ENCODE data around the gene JAK3. TPM values are rescaled to one million over a fixed set of nuclear protein-coding genes. Genes with fewer than 3 reads are reported as not detected.
A peak's percentile ranks its signal among the peaks of the same experiment; 100 is the strongest.
"Not testable (repeated sequence)": the region's sequence is repeated elsewhere in the genome, so short reads cannot be mapped to it uniquely, and the experiment has no call there.

Gene JAK3
- polyA plus RNA-seq, 3 donors, result 13.8 to 44.6 (median 34.0) TPM

- intact Hi-C loops (cut with micrococcal nuclease), result no loop called here
- Histone ChIP-seq H3K4me3 (replicated peaks in 1 of 3; ENCODE audit: low read depth in 2 of 3, low read length in 3 of 3) (no peak overlapping the region), H3K27me3 (ENCODE audit: control insufficient read depth in 2 of 2, insufficient read depth in 2 of 2, low read length in 2 of 2) (no peaks in the 10 kb centered on the region), H2AFZ (ENCODE audit: insufficient read depth, low read depth, low read length, poor library complexity, severe bottlenecking) (no peak overlapping the region), H3K4me2 (replicated peaks; ENCODE audit: extremely low read depth, low read length, poor library complexity, severe bottlenecking) (no peak overlapping the region), H3K9me3 (replicated peaks in 1 of 2; ENCODE audit: control insufficient read depth in 1 of 2, insufficient read depth in 1 of 2, low read length in 2 of 2) (no peaks in the 10 kb centered on the region), H3K4me1 (ENCODE audit: control insufficient read depth in 1 of 2, insufficient read depth in 2 of 2, low read length in 2 of 2) (peaks cover 4 to 6% of the 10 kb centered on the region in 2 donors), H3K9ac (ENCODE audit: insufficient read depth, low read length, poor library complexity, severe bottlenecking) (no peak overlapping the region), H3K79me2 (ENCODE audit: insufficient read depth, low read length) (no peaks in the 10 kb centered on the region), H3K27ac (ENCODE audit: low read depth in 1 of 2, low read length in 2 of 2) (no peak overlapping the region), H3K36me3 (replicated peaks in 1 of 2; ENCODE audit: control insufficient read depth in 1 of 2, insufficient read depth in 2 of 2, low read length in 2 of 2) (peaks cover 61 to 83% of the 10 kb centered on the region in 2 donors), H4K20me1 (ENCODE audit: insufficient read depth, low read length) (peaks cover 29% of the 10 kb centered on the region)
- TF ChIP-seq CTCF (IDR thresholded peaks at IDR 0.05), result peak; percentile 92
- Mint-ChIP-seq H3K27ac (peak overlapping the region in 3 of 7 donors; percentile 8 to 62 (median 46)), H3K4me1 (peaks cover 6% of the 10 kb centered on the region), H3K9me3 (peaks cover 2 to 8% (median 4%) of the 10 kb centered on the region in 7 donors), H3K27me3 (ENCODE audit: low read depth in 3 of 3) (peaks cover 0 to 4% (median 2%) of the 10 kb centered on the region in 3 donors), H3K4me3 (no peak overlapping the region), H3K36me3 (peaks cover 63 to 82% of the 10 kb centered on the region in 2 donors)
- DNase-seq, result peak; percentile 35 to 56 (median 52)
- 86% methylated on average over 23 of the region's 32 CpGs for WGBS (ENCODE audit: insufficient coverage)
Measured at GRCh38 chr19:17784201-17785008, 63.4 kb downstream of the JAK3 start.

- Mint-ChIP-seq H3K27ac (peak overlapping the region in 1 of 7 donors; percentile 8), H3K36me3 (peaks cover 57 to 75% of the 10 kb centered on the region in 2 donors), H3K4me1 (peaks cover 13% of the 10 kb centered on the region)
- H3K9me3 Mint-ChIP-seq; H3K4me3 ChIP-seq (replicated peaks in 1 of 3; ENCODE audit: low read depth in 2 of 3, low read length in 3 of 3); H3K9ac ChIP-seq (ENCODE audit: insufficient read depth, low read length, poor library complexity, severe bottlenecking); H3K27me3 Mint-ChIP-seq (ENCODE audit: low read depth in 3 of 3); H3K4me3 Mint-ChIP-seq; DNase-seq; H3K27ac ChIP-seq (ENCODE audit: low read depth in 1 of 2, low read length in 2 of 2); H2AFZ ChIP-seq (ENCODE audit: insufficient read depth, low read depth, low read length, poor library complexity, severe bottlenecking); intact Hi-C loops (cut with micrococcal nuclease); H3K9me3 ChIP-seq (replicated peaks in 1 of 2; ENCODE audit: control insufficient read depth in 1 of 2, insufficient read depth in 1 of 2, low read length in 2 of 2); H3K79me2 ChIP-seq (ENCODE audit: insufficient read depth, low read length); H3K27me3 ChIP-seq (ENCODE audit: control insufficient read depth in 2 of 2, insufficient read depth in 2 of 2, low read length in 2 of 2); H3K4me2 ChIP-seq (replicated peaks; ENCODE audit: extremely low read depth, low read length, poor library complexity, severe bottlenecking): not testable (repeated sequence)
- 92% methylated on average over 3 of the region's 5 CpGs for WGBS (ENCODE audit: insufficient coverage)
- H3K4me1 ChIP-seq (ENCODE audit: control insufficient read depth in 1 of 2, insufficient read depth in 2 of 2, low read length in 2 of 2), result peaks cover 10 to 13% of the 10 kb centered on the region in 2 donors
- H4K20me1 ChIP-seq (ENCODE audit: insufficient read depth, low read length), result peaks cover 29% of the 10 kb centered on the region
- peaks cover 60 to 76% of the 10 kb centered on the region in 2 donors for H3K36me3 ChIP-seq (replicated peaks in 1 of 2; ENCODE audit: control insufficient read depth in 1 of 2, insufficient read depth in 2 of 2, low read length in 2 of 2)
Measured at GRCh38 chr19:17783721-17784120, 64.1 kb downstream of the JAK3 start.
